Choroid plexus epithelial cell (primary cell): ENCODE measurements around the gene THEM5.

ENCODE experiments used
- DNase-seq: peaks from one replicate; pipeline ENCODE4 v3.0.0-alpha.2; 2010; ENCODE audit warnings: low read depth
- H3K4me3 ChIP-seq: 2 replicates; pipeline ENCODE4 v1.5.1; 2011; ENCODE audit warnings: low read depth, mild to moderate bottlenecking, control low read depth, low read length, moderate library complexity
- TF ChIP-seq, protein P1 (sequence below): conservative IDR thresholded peaks from 2 replicates; pipeline ENCODE4 v1.5.1; 2011; ENCODE audit warnings: low read depth, mild to moderate bottlenecking, control low read depth, inconsistent platforms, low read length, moderate library complexity

The THEM5 gene

GRCh38 chr1:151809290-151809984, 44.1 kb downstream of the THEM5 start:
- TF ChIP-seq, protein P1, sequence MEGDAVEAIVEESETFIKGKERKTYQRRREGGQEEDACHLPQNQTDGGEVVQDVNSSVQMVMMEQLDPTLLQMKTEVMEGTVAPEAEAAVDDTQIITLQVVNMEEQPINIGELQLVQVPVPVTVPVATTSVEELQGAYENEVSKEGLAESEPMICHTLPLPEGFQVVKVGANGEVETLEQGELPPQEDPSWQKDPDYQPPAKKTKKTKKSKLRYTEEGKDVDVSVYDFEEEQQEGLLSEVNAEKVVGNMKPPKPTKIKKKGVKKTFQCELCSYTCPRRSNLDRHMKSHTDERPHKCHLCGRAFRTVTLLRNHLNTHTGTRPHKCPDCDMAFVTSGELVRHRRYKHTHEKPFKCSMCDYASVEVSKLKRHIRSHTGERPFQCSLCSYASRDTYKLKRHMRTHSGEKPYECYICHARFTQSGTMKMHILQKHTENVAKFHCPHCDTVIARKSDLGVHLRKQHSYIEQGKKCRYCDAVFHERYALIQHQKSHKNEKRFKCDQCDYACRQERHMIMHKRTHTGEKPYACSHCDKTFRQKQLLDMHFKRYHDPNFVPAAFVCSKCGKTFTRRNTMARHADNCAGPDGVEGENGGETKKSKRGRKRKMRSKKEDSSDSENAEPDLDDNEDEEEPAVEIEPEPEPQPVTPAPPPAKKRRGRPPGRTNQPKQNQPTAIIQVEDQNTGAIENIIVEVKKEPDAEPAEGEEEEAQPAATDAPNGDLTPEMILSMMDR: no peak
- no peak overlapping the region for H3K4me3 ChIP-seq
- no peak for DNase-seq

GRCh38 chr1:151807766-151808165, 45.7 kb downstream of the THEM5 start:
- TF ChIP-seq, protein P1: no peak
- DNase-seq: no peak
- no peak overlapping the region for H3K4me3 ChIP-seq

DNA sequence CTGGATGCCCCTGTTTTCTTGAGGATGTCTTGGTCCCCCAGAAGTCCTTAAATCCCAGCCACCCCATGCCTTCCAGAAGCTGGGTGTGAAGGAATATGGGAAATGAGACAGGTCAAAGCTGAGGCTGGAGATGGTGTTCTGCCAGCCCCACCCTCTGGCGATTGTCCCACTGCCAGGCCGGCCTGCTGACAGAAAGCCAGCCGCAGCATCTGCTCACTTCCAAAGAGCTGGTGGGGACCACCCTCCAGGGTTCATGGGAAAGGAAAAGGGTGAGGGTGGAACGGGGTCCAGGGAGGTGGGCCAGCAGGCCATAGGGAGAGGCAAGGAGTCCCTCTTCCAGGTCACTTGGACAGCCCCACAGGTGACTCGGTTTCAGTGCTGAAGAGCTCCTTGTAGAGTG, 46.4 kb downstream of the THEM5 start:
- TF ChIP-seq, protein P1: no peak
- H3K4me3 ChIP-seq: no peak overlapping the region
- no peak for DNase-seq

- TF ChIP-seq, protein P1: no peak
- H3K4me3 ChIP-seq: no peak overlapping the region
- no peak for DNase-seq
These were observed 47.3 kb downstream of the THEM5 start for GRCh38 chr1:151806170-151806569.

GRCh38 chr1:151805066-151805820, 48.3 kb downstream of the THEM5 start, which contains the start of gene LINGO4:
Gene LINGO4 (minus strand): TSS chr1:151805419. CDS start chr1:151802704, 2,715 bp downstream.
- DNase-seq: no peak
- no peak within 1 kb of the TSS for H3K4me3 ChIP-seq
- TF ChIP-seq, protein P1: no peak

DNA sequence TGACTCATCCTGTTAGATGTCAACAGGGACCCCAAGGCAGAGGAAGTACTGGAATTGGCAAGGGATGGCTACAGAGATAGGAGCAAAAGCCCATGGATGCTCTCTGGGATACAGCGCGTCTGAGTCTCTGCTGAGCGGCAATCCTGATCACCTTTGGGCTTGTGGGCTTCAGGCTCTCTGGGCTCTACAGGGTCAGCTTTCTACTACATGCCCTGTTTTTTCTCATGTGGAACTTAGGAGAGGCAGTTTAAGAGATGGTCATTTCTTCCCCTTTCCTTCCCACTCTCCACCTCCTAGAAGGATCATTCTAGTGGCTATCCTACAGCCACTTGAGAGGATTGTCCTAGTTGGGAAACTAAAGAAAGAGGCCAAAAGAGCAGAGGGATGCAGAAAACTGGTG, 49.6 kb downstream of the THEM5 start:
- no peak for DNase-seq
- TF ChIP-seq, protein P1: no peak
- H3K4me3 ChIP-seq: no peak overlapping the region

- TF ChIP-seq, protein P1: no peak
- H3K4me3 ChIP-seq: no peak overlapping the region
- DNase-seq: no peak
These were observed 50.3 kb downstream of the THEM5 start for GRCh38 chr1:151803164-151803563.
